GM11168 (cell line): Measurements from ENCODE around the gene AKAP11.

Experiments used
- in situ Hi-C: fragments of 300-500 bp; cut with MboI; formaldehyde crosslinking; loops from one replicate; pipeline ENCODE4 v1.12.0; 2022; ENCODE audit warnings: low sequenced_read_pairs; ENCODE audit not compliant: unreplicated experiment

AKAP11 gene

DNA sequence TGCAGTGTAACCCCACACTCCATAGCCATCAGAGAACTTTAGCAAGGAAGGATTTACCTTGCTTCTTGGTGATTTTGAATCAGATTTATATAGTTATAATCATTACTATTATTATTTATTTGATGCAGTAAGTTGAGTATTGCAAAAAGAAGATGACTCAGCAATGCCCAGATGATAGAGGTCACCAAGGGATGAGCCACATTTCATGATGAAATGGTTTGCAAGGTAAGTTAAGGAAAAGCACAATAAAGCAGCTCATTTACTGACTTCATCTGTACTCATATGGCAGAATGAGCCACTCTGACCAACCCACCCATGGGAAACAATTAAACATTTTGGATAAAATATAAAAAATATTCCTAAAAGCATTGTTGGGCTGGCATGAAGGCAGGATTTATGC is 59.1 kb downstream of the AKAP11 start:
- in situ Hi-C loops: no loop called here

- in situ Hi-C loops: no loop called here
Observed at GRCh38 chr13:42333613-42334328, 61.8 kb downstream of the AKAP11 start.

DNA sequence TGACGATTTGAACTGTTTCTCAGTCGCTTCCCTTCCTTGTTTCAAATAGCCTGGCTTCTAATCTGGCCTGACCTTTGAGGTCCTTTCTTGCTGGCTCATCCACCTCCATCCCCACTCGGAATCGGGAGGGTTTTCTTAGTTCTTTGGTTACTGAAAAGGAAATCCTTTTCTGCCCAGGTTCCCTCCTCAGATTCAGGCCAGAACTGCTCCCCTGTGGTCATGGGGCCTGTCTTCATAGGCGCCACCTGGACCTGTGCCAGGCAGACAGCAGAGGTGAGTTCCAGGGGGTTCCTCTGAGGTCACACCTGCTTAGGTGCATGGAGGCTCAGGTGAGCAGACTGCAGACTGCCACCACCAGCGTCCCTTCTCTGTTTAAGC is 62.4 kb downstream of the AKAP11 start:
- in situ Hi-C loops: no loop called here

GRCh38 chr13:42337808-42338600 is 66.1 kb downstream of the AKAP11 start:
- in situ Hi-C loops: no loop called here

GRCh38 chr13:42345367-42345766 is 73.4 kb downstream of the AKAP11 start:
- in situ Hi-C loops: no loop called here

- in situ Hi-C loops: no loop called here
Observed at GRCh38 chr13:42348576-42348975, 76.6 kb downstream of the AKAP11 start.

- in situ Hi-C loops: loop anchor here (10.0 kb wide), 1 partner anchor 125 kb away; no protein-coding TSS in a partner anchor
Observed at GRCh38 chr13:42350141-42350540, 78.2 kb downstream of the AKAP11 start.

DNA sequence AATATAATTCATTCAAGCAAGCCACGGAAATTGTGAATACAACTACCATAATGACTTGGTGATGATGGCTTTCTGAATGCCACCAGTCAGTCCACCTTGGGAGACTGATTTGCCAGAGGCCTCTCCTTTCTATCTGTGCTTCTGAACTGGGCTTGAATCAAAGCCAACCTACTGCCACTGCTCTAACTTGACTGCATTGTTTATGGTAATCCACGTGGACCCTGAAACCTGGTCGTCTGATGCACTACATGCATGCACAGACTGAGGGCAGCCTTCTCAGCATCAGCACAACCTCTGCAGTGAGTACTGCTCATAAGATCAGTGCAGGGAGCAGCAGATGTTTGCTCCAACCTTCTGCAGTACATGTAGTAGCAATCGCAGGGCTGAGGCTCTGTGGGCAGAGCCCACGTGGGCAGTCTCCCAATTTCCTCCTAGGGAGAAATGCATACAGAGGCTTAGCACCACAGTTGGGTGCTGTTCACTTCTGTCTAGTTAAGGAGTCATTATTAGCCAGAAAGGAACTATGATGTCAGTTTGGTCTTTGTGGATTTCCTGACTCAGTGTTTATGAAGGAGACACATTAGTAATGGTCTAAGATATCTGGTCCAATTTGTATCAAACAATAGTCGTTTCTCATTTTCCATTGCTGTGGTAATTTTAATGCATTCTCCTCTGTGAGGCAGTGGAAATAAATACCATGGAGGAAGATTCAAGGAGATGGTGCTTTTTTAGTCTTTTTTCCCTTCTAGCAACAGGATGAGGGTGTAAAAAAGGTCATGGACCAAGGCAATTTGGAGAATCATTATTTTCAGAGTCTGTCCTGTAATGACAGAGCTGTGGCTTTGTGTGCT is 82.5 kb downstream of the AKAP11 start:
- in situ Hi-C loops: loop anchor here (10.0 kb wide), 1 partner anchor 120 kb away; no protein-coding TSS in a partner anchor

GRCh38 chr13:42355092-42355485 is 83.1 kb downstream of the AKAP11 start:
- in situ Hi-C loops: loop anchor here (10.0 kb wide), 1 partner anchor 120 kb away; no protein-coding TSS in a partner anchor

DNA sequence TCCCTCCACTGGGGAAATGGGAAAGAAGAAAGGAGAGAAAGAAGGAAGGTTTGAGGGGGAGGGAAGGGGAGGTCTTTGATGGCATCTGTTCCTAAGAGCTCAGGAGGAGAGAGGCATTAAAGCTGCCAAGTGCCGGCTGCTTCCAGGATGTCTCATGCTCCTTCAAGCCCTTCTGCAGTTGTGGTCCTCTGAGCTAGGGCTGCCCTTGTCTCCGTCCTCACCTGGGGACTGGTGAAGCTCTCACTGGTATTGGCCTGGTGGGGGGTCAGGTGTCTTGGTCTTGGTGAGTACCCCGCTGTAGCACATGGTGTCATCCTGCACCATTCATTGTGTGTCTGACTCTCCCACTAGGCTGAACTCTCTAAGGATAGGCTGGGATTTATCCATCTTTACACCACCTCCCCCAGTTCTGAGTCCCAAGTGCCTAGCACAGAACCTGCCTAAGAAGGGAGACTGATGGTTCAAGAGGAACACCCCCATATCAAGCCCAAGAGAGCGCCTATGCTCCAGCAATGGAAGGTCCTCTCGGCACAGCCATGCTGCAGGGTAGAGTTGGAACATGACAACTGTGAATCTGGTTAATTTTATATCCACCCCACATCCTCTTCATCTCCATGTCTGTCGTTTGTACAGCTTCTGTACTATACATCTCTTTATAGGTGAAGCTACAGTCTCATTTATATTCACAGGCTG is 83.7 kb downstream of the AKAP11 start:
- in situ Hi-C loops: loop anchor here (10.0 kb wide), 1 partner anchor 119 kb away; no protein-coding TSS in a partner anchor

DNA sequence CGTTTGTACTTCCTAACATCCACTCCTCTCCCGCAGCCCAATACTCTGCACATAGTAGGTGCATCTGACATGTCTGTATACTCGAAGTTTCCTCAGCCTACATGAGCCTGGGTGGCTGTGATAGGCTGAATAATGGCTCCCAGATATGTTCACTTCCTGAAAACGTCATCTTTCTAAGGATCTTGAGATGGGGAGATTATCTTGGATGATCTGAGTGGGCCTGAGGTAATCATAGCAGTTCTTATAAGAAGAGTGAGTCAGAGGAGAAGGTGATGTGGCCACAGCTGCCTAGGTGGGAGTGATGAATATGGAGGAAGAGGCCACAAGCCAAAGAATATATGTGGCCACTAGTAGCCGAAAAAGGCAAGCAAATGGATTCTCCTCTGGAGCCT is 84.2 kb downstream of the AKAP11 start:
- in situ Hi-C loops: loop anchor here (10.0 kb wide), 1 partner anchor 119 kb away; no protein-coding TSS in a partner anchor

DNA sequence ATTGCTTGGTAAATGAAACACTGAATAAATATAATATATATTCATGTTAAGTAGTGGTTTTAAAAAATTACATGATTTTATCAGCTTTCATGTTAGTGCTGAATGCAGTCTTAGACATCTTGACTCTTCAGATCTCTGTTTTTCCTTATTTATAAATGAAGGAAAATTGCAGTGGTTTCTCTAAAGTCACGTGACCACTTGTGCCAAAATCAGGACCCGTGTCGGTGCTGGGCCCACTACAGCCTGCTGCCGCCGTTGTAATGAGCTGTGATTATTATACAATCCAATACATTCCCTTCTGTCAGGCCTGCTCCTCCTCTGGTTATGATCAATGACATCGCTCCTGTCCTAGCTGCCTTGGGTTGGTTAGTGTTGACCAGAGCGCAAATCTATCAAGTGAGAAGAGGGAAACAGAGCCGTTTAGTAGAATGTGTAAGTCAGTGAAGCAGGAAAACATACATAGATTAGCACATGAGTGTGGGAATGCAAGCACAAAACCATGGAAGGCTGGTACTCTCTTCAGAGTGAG is 88.2 kb downstream of the AKAP11 start:
- in situ Hi-C loops: no loop called here

DNA sequence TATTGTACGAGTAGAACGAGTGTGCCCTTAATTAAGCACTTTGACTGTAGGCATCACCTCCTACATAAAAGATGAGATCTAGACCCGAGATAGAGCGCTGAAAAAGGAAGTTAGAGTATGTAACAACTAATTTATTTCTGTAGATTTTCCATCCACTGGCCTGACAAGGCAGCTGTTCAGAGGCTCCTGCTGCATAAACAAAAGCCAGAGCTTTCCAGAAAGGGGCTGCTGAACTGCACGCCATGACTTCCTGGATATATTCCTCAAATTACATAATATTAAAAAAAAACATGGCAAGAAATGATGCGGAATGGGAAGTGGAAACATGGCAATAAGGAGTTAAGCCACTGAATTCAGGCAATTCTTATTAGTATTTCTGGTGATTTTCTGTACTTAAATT is 89.7 kb downstream of the AKAP11 start:
- in situ Hi-C loops: no loop called here

DNA sequence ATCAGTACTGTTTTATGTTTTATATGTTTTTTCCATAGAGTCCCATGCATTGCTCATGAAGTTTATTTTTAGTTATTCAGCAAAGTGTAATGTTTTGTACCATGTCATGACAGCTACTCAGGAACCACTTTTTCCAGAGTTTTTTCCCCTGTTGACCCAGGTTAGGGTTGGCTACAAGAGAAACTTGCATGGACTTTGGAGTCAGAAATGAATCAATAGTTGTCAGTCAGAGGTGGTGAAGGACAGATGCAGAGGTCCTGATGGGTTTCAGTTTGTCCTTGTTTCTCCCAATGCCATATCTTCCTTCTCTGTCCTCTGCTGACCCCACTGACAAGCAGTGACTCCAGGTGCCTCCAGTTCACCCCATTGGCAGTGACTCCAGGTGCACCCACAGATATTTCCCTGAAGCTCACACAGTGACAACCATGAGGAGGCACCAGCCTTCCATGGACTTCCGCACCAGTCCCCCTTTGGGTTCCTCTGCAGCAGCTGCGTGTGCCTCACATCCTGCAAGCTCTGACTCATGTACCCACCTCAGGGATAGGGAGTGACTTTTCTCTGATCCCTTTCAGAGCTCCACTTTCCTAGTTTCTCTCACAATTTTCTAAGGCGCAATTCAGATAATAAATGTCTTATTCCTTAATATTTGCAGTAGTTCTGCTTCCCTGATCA is 92.1 kb downstream of the AKAP11 start:
- in situ Hi-C loops: no loop called here

DNA sequence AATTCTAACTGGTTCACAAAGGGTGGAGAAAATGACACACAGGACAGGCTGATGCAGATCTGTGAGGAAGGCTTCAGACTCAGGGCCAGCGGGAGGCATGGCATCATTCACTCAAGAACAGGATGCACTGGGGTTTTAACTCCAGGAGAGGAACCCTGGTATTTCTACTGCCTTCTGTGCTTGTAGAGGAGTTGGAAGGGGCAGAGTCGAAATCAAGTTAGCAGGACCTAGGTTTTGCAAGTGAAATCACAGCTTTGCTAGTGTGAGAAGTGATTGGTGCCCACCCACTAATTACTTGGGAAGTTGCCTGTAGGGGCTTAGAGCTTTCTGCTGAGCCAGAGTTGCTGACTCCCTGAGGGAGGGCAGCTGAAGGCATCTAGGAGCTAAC is 92.7 kb downstream of the AKAP11 start:
- in situ Hi-C loops: no loop called here

DNA sequence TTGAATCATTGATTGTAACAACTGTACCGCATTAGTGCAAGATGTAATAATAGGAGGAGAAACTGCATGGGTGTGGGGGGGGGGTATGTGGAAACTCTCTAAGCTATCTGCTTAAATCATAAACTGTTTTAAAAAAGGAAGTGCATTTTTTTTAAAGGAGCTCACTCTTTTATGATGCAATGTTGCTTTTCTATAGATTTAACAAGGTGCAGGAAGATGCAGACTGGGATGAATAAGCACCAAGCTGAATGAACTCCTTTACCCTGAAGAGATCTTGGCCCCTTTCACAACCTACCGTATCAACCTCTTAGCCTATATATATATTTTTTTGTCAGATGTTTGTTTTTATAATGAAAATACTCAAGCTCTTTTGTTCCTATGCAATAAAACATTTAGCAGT is 95.9 kb downstream of the AKAP11 start:
- in situ Hi-C loops: no loop called here

- in situ Hi-C loops: no loop called here
Observed at GRCh38 chr13:42369071-42369797, 97.3 kb downstream of the AKAP11 start.

GRCh38 chr13:42370229-42370628 is 98.3 kb downstream of the AKAP11 start:
- in situ Hi-C loops: no loop called here
